ENCODE measurements around the gene SFMBT2. TPM values are rescaled to one million over a fixed set of nuclear protein-coding genes. Genes with fewer than 3 reads are reported as not detected.

SFMBT2 gene
- total RNA-seq, 1 experiment from 2014 or later, result 1.3 TPM

DNA sequence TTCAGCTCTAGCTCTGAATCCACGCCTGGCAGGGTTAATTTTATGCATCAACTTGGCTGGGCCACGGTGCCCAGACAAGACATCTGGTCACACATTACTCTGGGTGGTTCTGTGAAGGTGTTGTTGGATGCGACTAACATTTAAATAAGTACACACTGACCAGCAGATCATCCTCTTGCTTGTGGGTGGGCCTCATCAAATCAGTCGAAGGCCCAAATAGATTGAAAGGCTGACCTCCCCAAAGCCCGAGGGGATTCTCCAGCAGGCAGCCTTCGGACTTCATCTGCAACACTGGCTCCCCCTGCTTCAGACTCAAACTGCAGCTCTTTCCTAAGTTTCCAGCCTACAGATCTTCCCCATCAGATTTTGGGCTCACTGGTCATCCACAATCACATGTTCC lies 53.6 kb downstream of the SFMBT2 start:
- intact Hi-C loops (cut with micrococcal nuclease; ENCODE audit: unreplicated experiment), result no loop called here
- in situ Hi-C loops (cut with HindIII; ENCODE audit: low pct_unique_long_range_greater_than_20kb, low sequenced_read_pairs), result no loop called here
- TF ChIP-seq TCF7L2 (IDR thresholded peaks at IDR 0.05; ENCODE audit: low read depth, low read length) (no peak), SIN3A (IDR thresholded peaks at IDR 0.05; ENCODE audit: borderline replicate concordance, insufficient read depth, low read depth, low read length) (no peak), POLR2AphosphoS5 (IDR thresholded peaks at IDR 0.05; ENCODE audit: low read depth, low read length) (no peak)
- TF ChIP-seq, protein P1, sequence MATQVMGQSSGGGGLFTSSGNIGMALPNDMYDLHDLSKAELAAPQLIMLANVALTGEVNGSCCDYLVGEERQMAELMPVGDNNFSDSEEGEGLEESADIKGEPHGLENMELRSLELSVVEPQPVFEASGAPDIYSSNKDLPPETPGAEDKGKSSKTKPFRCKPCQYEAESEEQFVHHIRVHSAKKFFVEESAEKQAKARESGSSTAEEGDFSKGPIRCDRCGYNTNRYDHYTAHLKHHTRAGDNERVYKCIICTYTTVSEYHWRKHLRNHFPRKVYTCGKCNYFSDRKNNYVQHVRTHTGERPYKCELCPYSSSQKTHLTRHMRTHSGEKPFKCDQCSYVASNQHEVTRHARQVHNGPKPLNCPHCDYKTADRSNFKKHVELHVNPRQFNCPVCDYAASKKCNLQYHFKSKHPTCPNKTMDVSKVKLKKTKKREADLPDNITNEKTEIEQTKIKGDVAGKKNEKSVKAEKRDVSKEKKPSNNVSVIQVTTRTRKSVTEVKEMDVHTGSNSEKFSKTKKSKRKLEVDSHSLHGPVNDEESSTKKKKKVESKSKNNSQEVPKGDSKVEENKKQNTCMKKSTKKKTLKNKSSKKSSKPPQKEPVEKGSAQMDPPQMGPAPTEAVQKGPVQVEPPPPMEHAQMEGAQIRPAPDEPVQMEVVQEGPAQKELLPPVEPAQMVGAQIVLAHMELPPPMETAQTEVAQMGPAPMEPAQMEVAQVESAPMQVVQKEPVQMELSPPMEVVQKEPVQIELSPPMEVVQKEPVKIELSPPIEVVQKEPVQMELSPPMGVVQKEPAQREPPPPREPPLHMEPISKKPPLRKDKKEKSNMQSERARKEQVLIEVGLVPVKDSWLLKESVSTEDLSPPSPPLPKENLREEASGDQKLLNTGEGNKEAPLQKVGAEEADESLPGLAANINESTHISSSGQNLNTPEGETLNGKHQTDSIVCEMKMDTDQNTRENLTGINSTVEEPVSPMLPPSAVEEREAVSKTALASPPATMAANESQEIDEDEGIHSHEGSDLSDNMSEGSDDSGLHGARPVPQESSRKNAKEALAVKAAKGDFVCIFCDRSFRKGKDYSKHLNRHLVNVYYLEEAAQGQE (IDR thresholded peaks at IDR 0.05; ENCODE audit: insufficient read depth in 1 of 2, low read depth in 2 of 2, low read length in 1 of 2), result no peak
- TF ChIP-seq, protein P2, sequence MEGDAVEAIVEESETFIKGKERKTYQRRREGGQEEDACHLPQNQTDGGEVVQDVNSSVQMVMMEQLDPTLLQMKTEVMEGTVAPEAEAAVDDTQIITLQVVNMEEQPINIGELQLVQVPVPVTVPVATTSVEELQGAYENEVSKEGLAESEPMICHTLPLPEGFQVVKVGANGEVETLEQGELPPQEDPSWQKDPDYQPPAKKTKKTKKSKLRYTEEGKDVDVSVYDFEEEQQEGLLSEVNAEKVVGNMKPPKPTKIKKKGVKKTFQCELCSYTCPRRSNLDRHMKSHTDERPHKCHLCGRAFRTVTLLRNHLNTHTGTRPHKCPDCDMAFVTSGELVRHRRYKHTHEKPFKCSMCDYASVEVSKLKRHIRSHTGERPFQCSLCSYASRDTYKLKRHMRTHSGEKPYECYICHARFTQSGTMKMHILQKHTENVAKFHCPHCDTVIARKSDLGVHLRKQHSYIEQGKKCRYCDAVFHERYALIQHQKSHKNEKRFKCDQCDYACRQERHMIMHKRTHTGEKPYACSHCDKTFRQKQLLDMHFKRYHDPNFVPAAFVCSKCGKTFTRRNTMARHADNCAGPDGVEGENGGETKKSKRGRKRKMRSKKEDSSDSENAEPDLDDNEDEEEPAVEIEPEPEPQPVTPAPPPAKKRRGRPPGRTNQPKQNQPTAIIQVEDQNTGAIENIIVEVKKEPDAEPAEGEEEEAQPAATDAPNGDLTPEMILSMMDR (IDR thresholded peaks at IDR 0.05), result no peak
- no TSS peak for BruUV-seq (replicated peaks)
- CTCF ChIA-PET, result no interaction called here
- ATAC-seq, result no peak
- Histone ChIP-seq H3K4me3 (ENCODE audit: low read depth in 2 of 2, low read length in 2 of 2) (no peak overlapping the region), H3K27me3 (ENCODE audit: control insufficient read depth, insufficient read depth, low read length) (no peaks in the 10 kb centered on the region), H3K27ac (ENCODE audit: low read length) (no peak overlapping the region), H3K4me1 (ENCODE audit: control insufficient read depth, insufficient read depth, low read length) (no peaks in the 10 kb centered on the region), H3K36me3 (ENCODE audit: control insufficient read depth, insufficient read depth, low read length) (no peaks in the 10 kb centered on the region), H3K9me3 (ENCODE audit: control insufficient read depth, insufficient read depth, low read depth, low read length) (no peaks in the 10 kb centered on the region)
- POLR2A ChIA-PET, result no interaction called here
- DNase-seq (ENCODE audit: low read depth, low spot score), result no peak

DNA sequence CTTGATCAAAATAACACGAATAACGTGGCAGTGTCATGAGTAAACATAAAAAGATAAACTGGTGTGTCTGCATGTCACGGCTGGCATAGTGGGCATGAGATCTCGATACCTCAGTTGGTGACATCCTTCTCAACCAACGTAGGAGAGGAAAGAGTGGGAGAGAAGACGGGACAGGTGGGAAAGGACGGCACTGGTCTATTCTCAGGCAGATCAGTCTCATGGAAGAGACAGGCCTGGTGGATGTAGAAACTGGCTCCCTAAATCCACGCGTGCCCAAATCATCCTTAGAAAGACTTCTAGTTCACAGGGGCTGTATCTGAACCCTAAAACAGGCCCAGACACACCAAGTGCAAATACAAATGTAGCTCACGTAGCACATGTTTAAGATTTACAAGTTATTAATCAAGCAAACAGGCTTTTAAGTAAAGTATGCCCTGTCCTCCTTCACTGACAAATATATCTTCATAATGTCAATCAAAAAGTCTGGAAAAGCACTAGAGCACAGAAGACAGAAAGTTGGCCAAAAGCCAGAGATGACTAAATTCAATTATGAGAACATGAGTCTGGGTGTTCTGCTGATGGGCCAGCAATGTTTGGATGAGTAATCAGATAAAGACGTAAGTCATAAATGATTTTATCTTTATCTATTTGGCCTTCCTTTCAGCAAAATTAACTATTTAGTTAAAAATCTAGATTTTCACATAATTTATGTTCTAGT lies 56.3 kb downstream of the SFMBT2 start:
- POLR2A ChIA-PET, result no interaction called here
- CTCF ChIA-PET, result no interaction called here
- Histone ChIP-seq H3K27me3 (ENCODE audit: control insufficient read depth, insufficient read depth, low read length) (no peaks in the 10 kb centered on the region), H3K9me3 (ENCODE audit: control insufficient read depth, insufficient read depth, low read depth, low read length) (no peaks in the 10 kb centered on the region), H3K27ac (ENCODE audit: low read length) (no peak overlapping the region), H3K4me1 (ENCODE audit: control insufficient read depth, insufficient read depth, low read length) (no peaks in the 10 kb centered on the region), H3K36me3 (ENCODE audit: control insufficient read depth, insufficient read depth, low read length) (no peaks in the 10 kb centered on the region), H3K4me3 (ENCODE audit: low read depth in 2 of 2, low read length in 2 of 2) (no peak overlapping the region)
- in situ Hi-C loops (cut with HindIII; ENCODE audit: low pct_unique_long_range_greater_than_20kb, low sequenced_read_pairs) (no loop called here), intact Hi-C loops (cut with micrococcal nuclease; ENCODE audit: unreplicated experiment) (no loop called here)
- BruUV-seq (replicated peaks), result no TSS peak
- ATAC-seq (no peak), DNase-seq (ENCODE audit: low read depth, low spot score) (no peak)
- TF ChIP-seq SIN3A (IDR thresholded peaks at IDR 0.05; ENCODE audit: borderline replicate concordance, insufficient read depth, low read depth, low read length) (no peak), TCF7L2 (IDR thresholded peaks at IDR 0.05; ENCODE audit: low read depth, low read length) (no peak), POLR2AphosphoS5 (IDR thresholded peaks at IDR 0.05; ENCODE audit: low read depth, low read length) (no peak)
- TF ChIP-seq, protein P1 (IDR thresholded peaks at IDR 0.05; ENCODE audit: insufficient read depth in 1 of 2, low read depth in 2 of 2, low read length in 1 of 2), result no peak
- TF ChIP-seq, protein P2 (IDR thresholded peaks at IDR 0.05), result no peak

All from Panc1 (cell line).